Measurements from ENCODE around the gene ZBTB6. TPM values are rescaled to one million over a fixed set of nuclear protein-coding genes. Genes with fewer than 3 reads are reported as not detected.
A peak's percentile ranks its signal among the peaks of the same experiment; 100 is the strongest.

Gene ZBTB6
- total and polyA plus RNA-seq, 9 of the 15 experiments (the other 6 are each of a cell fraction or from before 2014, with no cell fraction given) = 1.4 to 7.2 (median 5.3) TPM

DNA sequence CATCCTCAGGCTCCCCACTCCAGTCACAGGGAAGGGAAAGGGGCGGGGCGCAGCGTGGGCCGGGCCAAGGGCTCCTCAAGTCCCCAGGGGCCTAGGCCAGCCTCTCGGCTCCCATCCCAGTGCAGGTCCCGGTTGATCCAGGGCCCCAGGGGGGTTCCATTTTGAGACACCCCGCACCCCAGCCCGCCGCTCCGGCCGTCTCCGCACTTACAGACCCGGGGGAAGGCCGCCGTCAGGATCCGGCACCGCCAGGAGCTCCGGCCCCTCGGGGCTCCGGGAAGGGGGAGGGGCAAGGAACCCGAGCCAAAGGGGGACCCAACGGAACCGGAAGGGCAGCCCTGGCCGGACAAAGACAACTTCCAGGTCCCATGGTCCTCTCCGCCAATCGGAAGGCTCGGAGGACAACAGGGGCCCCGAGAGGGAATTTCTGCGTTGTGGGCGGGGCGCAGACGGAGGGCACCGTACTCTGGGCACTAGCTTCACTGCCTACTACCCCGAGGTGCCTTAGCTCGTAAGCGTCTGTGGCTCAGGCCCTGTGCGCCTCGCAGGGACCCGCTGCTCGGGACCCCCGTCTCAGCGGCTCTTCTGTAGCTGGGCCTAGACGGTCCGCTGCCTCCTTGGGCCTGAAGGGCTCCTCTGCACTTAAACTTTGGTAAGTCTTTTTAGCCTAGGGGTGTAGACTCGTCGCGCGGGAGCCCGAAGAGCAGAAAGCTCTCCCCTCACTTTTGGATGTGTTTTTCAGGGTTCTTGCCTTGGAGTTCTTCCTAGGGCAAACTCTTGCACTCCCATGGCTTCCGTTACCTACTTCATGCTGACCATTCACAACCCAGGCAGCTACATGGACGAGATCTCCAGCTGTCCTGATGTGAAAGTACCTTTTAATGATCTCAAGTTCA lies 18.4 kb upstream of the ZBTB6 start, which contains the start of gene ZBTB26 (continued):
- TF ChIP-seq ZNF407 (IDR thresholded peaks at IDR 0.05; ENCODE audit: low read depth) = peak; percentile 63; the same call in 1 of the 2 replicates
- TF ChIP-seq NONO (IDR thresholded peaks at IDR 0.05; ENCODE audit: low read depth in 2 of 2, low read length in 1 of 2) = no peak
- no peak for TF ChIP-seq HNRNPUL1 (IDR thresholded peaks at IDR 0.05; ENCODE audit: low read length)
- no peak for TF ChIP-seq PATZ1 (CRISPR knock-in tag; IDR thresholded peaks at IDR 0.05; ENCODE audit: borderline replicate concordance)
- TF ChIP-seq, protein P1, sequence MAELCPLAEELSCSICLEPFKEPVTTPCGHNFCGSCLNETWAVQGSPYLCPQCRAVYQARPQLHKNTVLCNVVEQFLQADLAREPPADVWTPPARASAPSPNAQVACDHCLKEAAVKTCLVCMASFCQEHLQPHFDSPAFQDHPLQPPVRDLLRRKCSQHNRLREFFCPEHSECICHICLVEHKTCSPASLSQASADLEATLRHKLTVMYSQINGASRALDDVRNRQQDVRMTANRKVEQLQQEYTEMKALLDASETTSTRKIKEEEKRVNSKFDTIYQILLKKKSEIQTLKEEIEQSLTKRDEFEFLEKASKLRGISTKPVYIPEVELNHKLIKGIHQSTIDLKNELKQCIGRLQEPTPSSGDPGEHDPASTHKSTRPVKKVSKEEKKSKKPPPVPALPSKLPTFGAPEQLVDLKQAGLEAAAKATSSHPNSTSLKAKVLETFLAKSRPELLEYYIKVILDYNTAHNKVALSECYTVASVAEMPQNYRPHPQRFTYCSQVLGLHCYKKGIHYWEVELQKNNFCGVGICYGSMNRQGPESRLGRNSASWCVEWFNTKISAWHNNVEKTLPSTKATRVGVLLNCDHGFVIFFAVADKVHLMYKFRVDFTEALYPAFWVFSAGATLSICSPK (IDR thresholded peaks at IDR 0.05; ENCODE audit: borderline replicate concordance) = no peak
- peak; percentile 85 for TF ChIP-seq ARID4B (CRISPR knock-in tag; IDR thresholded peaks at IDR 0.05)
- TF ChIP-seq, protein P2, sequence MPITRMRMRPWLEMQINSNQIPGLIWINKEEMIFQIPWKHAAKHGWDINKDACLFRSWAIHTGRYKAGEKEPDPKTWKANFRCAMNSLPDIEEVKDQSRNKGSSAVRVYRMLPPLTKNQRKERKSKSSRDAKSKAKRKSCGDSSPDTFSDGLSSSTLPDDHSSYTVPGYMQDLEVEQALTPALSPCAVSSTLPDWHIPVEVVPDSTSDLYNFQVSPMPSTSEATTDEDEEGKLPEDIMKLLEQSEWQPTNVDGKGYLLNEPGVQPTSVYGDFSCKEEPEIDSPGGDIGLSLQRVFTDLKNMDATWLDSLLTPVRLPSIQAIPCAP (CRISPR knock-in tag; IDR thresholded peaks at IDR 0.05; ENCODE audit: borderline replicate concordance) = 0 out of 2 replicates have a peak, but pooled peaks have one; percentile 45
